Astrocyte (in vitro differentiated cells and primary cell): ENCODE data around the gene LIMA1.

Experiments used
- CTCF ChIP-seq: IDR thresholded peaks from 2 replicates; pipeline ENCODE4 v1.5.1; 2011; ENCODE audit warnings: low read depth, mild to moderate bottlenecking, inconsistent platforms, low read length, moderate library complexity; ENCODE audit not compliant: insufficient read depth
- EZH2 ChIP-seq: IDR thresholded peaks from 2 replicates; pipeline ENCODE4 v1.6.1; 2012; ENCODE audit warnings: mild to moderate bottlenecking, low read length, inconsistent platforms; ENCODE audit not compliant: insufficient read depth

DNA sequence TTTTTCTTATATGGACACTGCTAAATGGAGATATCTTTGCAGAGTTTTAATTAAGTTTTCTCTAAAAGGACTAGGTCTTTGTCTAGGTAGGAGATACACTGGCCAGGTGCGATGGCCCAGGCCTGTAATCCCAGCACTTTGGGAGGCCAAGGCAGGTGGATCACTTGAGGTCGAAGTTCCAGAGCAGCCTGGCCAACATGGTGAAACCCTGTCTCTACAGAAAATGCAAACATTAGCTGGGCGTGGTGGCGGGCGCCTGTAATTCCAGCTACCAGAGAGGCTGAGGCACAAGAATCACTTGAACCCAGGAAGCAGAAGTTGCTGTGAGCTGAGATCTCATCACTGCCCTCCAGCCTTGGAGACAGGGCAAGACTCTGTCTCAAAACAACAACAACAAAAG is 99.1 kb downstream of the LIMA1 start:
- TF ChIP-seq CTCF (no peak), EZH2 (no peak)
